Stimulated activated CD8-positive, alpha-beta memory T cell treated with anti-CD3 and anti-CD28 coated beads, Interleukin-4, amount 100 ng/mL, for 4 hours (primary cell): ENCODE data around the gene HABP2.

Experiments used
- DNase-seq, 2 donors: peaks; one replicate each; pipeline ENCODE4 v3.0.0-alpha.2; 2020; ENCODE audit warnings: low read depth in 2 of 2, low spot score in 1 of 2

Gene HABP2

DNA sequence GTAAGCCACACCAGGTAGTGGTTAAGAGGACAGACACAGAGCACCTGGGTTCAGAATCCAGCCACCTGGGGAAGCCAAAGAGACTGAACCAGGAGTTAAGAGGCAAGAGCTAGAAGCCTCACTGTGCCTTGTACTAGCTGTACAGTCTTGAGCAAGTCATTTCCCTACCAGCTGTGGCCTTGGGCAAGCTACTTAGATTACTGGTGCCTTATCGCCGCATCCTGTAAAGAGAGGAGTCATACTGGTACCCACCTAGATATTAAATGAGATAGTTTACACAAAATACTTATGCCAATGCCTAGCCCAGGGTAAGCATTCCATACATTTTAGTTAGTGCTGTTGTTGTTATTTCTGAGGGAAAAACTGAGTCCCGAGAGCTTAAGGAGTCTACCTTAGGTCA lies 47.7 kb downstream of the HABP2 start:
- no peak for DNase-seq

DNA sequence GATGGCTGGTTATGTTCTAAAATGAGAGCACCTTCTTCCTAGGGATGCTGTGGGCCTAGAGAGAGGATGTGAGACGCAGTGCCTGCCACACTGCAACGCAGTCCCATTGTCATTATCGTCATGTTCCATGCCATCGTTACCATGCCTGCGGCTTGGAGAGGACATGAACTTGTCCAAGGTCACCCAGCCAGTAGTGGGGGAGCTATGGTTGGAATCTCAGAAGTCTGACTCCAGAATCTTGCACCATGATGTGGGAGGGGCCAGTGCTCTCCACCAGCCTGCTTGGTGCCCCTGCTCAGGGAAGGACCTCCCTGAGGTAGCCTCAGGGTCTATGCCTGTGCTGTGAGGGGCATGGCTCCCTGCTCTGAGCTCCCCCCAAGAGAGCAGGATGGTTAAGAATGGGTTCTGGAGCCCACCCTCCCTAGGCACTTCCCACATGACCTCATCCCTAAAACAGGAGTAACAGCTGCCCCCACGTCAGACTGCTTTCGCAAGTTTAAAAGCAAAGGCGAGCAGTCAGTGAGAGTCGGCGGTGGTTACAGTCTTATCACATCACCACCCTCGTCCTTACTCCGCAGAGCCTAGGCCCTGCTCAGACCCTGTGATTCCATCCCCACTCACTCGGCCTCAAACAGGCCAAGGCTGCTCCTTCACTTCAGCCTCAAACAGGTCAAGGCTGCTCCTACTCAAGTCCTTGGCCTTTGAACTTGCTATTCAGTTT lies 50.4 kb downstream of the HABP2 start:
- DNase-seq = no peak

DNA sequence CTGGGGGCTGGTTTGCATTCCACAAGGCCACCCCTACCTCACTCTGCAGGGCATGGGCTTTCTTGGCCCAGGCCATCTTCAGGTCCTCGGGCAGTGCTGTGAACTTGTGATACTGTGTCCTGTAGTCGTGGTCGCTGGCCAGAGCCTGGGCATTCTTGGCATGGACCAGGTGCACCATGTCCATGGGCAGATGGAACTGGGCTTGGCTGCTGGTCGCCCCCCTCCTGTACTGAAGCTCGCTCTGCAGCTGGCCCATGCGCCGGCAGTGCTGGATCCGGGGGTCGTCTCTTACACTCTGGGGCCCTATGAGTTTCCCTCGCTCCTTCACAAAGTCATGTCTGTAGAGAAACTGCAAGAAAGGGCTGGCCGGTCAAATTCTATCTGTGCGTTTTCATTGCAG lies 51.7 kb downstream of the HABP2 start:
- DNase-seq = no peak

DNA sequence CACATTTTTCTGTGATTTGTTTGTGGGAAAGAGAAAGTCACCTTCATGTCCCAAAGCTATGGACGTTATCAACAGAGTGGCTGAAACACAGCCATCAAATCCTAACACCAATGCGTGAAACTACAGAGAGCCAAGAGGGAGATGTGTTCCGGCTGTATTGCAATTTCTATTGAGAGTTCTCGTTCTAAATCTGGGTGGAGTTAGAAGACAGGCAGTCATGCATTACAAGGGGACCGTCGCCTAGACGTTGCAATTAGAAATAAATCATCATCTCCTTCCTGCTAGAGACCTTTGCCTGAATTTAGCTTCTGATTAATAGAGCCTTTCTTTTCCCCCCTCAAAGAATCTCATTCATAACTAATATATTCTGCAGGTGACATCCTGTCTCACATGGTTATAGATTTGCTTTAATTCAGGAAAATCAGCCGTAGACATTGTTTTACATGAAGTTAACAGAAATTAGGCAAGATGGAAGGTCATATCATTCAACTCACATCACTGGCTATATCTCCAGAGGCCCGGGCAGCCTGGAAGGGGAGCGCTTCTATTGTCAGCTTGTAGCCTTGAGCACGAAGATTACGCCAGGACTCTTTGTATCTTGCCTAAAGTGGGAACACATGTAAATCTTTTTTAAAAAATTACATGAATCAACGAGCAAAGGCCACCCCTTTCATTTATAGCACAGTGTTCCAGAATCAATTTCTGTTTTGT lies 52.6 kb downstream of the HABP2 start:
- DNase-seq = no peak

DNA sequence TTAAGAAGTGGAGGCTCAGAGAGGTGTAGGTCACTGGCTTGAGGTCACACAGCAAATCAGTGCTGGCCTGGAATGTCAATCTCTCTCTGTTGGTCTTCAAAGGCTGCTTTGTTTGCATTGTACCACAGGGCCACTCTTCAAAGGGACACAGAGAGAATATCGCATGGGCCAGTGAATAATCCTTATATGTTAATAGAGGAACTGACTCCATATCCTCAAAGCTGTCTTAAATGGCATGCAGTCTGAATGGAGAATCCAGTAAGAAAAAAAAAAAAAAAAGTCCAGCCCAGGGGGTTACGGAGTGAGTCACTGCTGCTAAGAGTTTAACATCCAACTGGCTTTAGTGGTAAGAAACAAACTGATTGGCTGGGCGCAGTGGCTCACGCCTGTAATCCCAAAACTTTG lies 56.9 kb downstream of the HABP2 start:
- no peak for DNase-seq

DNA sequence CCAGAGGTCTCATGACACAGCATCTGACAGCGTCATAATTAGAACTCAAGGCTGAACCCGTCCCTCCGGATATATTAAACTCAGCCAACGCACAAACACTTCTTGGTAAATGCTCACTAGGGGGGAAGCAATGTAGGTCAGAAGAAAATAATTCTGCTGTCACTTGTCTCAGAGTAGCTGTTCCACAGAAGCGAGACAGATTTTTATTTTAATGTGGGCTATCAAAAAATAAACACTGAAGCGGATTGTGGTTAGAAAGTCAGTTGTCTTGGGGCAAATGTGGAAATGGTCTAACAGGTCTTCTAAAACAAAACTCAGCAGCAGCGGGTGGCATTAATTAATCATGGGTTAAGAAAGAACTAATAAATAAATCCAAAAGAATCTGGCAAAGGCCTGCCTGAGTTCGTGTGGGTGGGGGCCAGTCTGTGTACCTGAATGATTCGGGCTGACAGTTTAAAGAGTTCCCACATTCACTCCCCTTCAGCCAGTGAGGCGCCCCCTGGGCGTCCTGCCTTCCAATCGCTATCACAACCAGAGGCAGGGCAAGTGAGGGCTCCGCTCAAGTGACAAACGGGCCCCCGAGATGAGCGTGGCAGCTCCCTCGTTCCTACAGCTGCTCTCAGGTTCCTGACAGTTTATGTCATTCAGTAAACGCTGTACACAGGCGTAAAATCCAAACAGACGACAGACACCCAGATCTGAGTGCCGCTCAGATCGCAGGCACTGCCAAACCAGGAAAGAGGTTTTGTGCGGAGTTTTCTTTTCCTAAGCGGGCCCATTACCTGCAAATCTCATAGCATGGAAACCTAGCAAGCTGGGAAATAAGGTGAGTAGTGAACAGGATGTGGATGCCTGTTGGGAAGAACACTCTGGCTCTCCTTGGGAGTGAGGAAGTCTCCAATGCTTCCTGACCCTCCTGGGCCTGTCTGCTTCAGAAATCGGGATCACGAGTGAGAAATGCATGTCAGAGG lies 58.1 kb downstream of the HABP2 start:
- no peak for DNase-seq

DNA sequence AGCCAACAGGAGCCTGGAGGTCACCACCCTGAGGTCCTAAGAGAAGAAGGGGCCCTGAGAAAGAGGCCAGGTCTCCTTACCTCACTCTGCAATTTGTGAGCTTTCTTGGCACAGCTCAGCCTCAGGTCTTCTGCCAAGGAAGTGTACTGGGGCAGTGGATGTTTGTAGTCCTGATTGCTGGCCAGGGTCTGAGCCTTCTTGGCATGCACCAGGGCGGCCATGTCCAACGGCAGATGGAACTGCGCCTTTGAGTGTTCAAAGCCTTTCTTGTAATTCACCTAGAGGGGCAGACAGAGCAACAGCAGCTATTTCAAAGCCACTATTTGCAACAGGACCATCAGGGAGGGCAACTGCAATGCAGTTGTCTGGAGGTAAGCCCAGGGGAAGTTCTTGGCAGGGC lies 59.3 kb downstream of the HABP2 start:
- DNase-seq = no peak

DNA sequence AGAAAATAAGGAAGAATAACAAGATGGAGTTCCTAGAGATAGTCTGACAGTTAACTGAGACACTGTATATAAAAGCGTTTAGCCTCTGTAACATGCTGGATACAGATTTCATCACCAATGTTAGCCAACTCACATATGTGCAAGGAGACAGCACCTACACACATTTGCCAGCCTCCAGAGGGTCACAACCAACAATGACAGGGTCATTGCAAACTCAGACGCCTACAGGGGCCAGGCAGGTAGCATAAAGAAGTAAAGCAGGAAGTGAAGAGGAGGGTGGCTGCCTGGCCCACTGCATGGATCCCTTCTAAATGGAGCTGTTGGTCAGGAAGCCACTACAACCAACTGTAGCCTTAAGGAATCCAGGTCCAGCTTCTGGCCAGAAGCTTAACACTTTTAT lies 60.6 kb downstream of the HABP2 start:
- DNase-seq = no peak

DNA sequence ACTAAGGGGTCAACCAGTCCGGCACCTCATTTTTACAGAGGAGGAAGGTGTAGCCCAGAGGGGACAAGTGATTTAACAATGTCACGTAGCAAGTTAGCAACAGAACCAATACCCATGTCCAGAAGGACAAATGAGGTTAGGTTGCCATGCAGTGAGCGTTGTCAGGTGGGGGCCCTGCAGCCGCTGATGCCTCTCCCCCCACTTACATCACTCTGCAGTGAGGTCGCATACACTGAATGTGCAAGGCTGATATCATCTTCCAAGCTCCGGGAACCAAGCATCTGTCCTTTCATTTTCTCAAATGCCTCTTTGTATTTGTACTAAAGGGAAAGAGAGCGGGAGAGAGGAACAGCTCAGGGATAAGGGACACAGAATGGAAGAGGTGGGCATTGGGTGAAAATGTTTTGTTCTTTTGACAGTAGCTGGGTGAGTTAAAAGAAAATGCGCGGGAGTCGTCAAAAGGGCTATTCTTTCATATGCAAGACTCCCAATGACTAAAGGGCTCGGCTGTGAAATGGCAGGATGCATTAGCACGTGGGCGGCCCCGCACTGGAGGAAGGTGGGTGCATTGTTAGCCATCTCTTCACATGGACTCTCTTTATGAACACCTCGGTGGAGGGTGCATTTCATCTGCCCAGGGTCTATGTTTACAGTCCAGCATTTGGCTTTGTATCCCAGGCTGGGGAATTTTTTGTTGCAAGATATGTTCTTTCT lies 61.3 kb downstream of the HABP2 start:
- no peak for DNase-seq

DNA sequence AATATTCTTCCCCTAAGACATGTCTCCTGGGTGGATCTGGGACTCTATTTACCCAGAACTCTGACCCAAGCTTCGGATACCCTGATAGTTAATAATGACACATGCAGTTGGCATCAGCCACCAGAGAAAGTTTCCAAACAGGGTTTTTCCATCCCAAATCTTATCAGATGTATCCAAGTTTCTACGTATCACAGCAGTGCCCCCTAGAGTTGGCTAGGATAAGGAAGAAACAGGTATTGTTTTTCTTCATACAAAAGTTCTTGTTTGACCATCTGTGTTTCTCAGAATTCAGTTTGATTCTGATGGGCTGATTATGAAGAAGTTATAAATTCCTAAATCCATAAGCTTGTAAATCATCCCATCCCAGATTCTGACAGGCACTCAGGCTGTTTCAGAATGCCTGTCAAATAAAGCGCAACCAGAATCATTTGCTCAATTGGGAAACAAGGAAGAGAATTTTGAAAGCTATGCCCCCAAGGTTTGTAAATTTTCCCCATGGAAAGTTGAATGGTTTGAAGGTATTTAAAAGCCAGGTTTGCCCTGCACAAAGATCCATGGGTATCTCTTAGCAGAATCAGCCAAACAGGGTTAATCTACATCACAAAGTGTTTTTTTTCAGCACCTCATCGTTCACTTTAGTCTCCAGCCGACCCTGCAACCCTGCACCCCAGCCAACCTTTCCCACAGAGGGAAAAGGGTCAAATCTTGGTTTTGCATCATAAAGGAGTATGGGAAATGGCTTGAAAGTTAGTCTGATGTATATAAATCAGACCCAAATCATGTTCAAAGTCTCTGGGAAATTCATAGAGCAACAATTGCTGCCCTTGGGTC lies 63.6 kb downstream of the HABP2 start:
- DNase-seq = no peak

DNA sequence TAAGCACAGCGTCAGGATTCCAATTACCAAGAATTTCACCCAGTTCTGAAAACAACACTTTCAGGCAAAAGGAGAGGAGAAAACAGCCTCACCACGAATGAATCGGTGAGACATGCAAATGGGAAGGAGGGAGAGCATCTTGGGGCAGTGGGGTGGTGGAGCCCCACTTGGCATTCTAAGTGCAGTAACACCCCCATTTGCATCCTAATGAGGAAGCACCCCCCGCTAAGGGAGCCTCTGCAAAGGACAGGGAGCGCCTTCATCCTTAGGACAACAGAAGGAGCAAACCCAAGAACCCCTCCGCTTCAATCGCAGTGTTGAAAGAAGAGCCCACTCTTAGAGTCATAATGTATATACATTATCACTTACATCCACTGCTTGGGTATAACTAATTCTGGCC lies 64.2 kb downstream of the HABP2 start:
- no peak for DNase-seq

DNA sequence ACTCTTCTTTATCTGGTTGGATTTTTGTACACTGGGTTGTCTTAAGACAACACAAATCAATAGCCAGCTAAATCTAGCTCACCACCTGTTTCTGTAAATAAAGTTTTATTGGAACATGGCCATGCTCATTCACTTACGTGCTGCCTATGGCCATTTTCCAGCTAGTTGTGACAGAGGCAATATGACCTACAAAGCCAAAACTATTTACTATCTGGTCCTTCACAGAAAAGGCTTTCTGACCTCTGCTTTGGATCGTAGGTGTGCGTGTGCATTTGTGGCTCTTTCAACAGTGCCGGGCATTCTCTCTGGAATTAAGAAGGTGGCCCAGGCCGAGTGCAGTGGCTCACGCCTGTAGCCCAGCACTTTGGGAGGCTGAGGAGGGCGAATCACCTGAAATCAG lies 65.5 kb downstream of the HABP2 start:
- DNase-seq = no peak

DNA sequence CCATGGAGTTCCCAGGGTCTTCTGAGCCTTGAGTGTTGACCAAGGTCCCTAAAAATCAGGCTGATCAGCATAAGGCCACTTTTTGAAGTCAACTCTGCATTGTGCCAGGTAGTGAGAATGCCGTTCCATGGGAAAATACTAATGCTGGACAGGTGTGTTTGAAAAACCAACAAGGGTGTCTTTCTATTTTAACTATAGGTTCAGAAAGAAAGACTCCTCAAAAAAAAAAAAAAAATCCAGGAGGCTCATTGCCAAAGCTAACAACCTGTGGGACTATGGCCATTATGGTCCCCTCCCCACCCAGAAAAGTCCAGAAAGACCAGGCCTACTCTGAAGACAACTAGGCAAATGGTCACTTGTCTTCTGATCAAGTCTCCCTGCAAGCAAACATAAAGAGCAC lies 66.5 kb downstream of the HABP2 start:
- DNase-seq = no peak

DNA sequence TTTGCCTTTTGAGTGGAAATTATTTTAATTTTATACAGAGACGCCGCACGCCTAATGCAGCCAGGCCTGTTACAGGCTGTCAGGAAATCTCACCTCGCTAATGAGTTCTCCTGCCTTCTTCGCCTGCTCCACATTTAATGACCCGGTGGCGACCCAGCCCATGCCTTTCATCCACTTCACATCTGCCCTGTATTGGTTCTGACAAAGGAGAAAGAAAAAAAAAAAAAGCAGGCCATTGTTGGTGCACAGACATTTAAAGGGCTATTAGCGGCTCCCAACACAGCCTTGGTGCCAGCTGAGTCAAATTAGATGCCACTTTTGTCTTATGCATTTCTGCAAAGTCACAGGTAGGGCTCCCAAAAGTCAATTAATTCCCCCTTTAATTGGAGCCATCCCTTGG lies 67.7 kb downstream of the HABP2 start:
- no peak for DNase-seq

DNA sequence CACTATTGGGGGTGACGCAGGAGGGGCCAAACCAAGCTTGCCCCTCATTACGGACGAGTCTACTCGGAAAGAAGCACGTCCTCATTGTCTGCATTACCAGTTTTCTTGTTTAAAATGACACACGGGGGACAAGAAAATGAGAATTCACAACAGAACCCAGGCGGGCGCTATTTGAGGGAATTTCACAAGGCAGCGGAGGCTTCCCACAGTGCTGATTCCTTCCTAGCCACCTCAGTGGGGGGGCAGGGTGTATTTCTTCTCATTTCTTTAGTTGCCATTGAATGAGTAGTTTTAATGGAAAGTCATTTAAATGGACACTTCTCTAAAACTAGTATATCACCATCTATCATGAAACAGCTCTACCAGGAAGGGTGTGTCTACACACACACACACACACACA lies 68.1 kb downstream of the HABP2 start:
- no peak for DNase-seq

DNA sequence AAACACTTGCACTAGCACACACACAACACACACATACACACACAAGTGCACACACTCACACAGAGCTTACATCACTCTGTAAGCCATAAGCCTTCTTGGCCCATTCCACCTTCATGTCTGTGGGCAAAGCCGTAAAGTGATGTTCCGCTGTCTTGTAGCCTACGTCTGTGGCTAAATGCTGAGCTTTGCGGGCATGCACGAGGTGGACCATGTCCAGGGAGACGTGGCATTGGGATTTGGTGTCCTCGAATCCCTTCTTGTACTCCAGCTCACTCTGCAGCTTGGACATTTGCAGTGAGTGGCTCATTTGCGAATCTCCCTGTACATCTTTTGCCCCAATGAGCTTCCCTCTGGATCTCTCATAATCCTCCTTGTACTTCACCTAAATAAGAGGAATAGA lies 68.9 kb downstream of the HABP2 start:
- DNase-seq = no peak

DNA sequence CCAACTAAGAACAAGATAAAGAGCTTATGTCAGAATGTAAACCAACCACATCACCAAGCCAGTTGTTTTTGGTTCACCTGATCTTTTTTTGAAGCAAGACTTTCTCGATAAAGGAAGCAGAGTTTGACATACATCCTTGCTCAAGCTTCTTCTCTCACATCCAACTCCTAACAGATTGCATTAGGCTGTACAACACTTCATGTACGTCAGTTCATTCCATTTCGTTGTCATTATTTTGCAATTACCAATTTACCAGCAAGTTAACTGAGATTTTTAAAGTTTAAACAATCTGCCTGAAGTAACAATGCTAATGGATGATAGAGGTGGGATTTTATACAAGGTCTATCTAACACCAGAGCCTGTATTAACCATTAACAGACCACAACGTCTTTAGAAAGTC lies 70.0 kb downstream of the HABP2 start:
- no peak for DNase-seq

DNA sequence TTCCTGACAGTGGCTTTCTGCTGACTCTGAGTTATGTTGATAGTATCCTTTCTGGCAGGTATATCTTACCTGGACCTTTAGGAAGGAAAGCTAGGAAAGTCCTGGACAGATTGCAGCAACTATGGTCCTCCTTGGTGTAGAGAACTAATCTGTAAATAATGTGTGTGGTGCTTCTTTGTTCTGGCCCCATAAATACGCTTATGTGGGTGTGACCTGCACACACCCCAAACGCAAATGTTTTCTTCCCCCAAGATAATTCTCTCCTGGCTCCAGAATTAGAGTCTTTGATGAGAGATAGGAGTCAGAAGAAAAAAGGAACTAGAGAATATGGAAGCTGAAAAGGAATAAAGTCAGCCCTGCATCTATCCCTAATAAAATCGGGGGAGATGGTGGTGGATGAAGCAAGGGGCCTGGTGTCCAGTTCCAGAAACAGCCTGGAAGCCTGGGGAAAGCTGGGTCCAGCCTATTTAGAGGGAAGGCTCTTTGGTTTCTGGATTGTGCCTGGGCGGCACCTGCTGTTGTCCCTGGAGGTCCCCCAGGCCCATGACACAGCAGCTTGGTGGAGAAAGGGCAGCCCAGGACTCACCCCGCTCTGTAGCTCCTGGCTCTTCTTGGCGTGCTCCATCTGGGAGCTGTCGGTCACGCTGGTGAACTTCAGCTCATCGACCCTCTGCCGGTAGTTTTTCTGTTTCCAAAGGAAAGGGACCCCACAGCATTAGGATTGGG lies 72.8 kb downstream of the HABP2 start:
- DNase-seq = no peak

DNA sequence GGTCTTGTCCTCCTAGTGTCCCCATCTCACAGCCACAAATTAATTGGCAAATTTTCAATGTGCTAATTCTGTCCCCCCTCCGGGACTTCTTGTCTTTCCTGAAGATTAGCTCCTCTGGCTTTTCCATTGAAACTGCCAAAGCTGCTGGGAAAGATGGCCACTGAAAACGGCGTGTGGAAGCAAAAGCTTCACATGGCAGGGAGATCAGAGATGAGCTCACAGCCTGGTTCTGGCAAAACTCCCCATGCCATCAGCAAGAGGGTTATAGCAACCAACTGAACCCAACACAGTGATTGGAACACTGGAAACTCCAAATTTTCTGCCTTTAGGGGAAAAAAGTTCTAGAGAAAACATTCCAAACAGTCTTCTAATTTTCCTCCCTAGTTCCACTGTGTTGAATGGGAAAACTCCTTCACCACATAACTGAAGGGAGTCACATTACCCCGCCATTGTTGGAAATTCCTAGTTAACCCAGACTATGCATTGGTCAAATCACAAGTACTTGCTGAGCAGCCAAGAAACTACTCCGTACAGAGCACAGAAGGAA lies 74.0 kb downstream of the HABP2 start:
- no peak for DNase-seq
